HepG2 (cell line): ENCODE results near the gene SSC5D. TPM values are rescaled to one million over a fixed set of nuclear protein-coding genes. Genes with fewer than 3 reads are reported as not detected.
A peak's percentile ranks its signal among the peaks of the same experiment; 100 is the strongest.

Source experiments
- AFF4 ChIP-seq: sonication (generic); formaldehyde crosslinking; IDR thresholded peaks from 2 replicates; pipeline ENCODE4 v1.4.0; 2020; ENCODE audit warnings: missing genetic modification reagents
- ELF3 ChIP-seq: IDR thresholded peaks from 2 replicates; pipeline ENCODE4 v1.6.1; 2016; ENCODE audit warnings: missing genetic modification reagents, missing compliant biosample characterization
- MAFF ChIP-seq: IDR thresholded peaks from 2 replicates; pipeline ENCODE4 v1.6.1; 2011; ENCODE audit warnings: low read depth, low read length, improper control_type of control experiment
- MEIS1 ChIP-seq: sonication (generic); formaldehyde crosslinking; IDR thresholded peaks from 2 replicates; pipeline ENCODE4 v1.9.0; 2021; ENCODE audit warnings: mild to moderate bottlenecking, missing genetic modification reagents, moderate library complexity, borderline replicate concordance
- NFE2 ChIP-seq: sonication (generic); formaldehyde crosslinking; IDR thresholded peaks from 2 replicates; pipeline ENCODE4 v1.4.0; 2020; ENCODE audit warnings: missing genetic modification reagents
- POGK ChIP-seq: sonication (generic); formaldehyde crosslinking; conservative IDR thresholded peaks from 2 replicates; pipeline ENCODE4 v1.8.0; 2022; ENCODE audit warnings: mild to moderate bottlenecking, moderate library complexity, missing genetic modification reagents
- RBAK ChIP-seq: sonication (generic); formaldehyde crosslinking; IDR thresholded peaks from 2 replicates; pipeline ENCODE4 v1.5.1; 2020; ENCODE audit warnings: mild to moderate bottlenecking, missing genetic modification reagents
- SIN3B ChIP-seq: fragments of 150-350 bp; IDR thresholded peaks from 2 replicates; pipeline ENCODE4 v1.6.1; 2014; ENCODE audit warnings: low read length
- SRSF4 ChIP-seq: fragments of 200-400 bp; formaldehyde crosslinking; IDR thresholded peaks from one replicate; pipeline ENCODE4 v1.6.1; 2018; ENCODE audit warnings: mild to moderate bottlenecking, low read depth, low read length, moderate library complexity; ENCODE audit not compliant: poor library complexity, severe bottlenecking
- ZNF207 ChIP-seq: fragments of 450-650 bp; IDR thresholded peaks from 2 replicates; pipeline ENCODE4 v1.6.1; 2016; ENCODE audit warnings: antibody characterized with exemption, borderline replicate concordance
- ZNF296 ChIP-seq: sonication (generic); formaldehyde crosslinking; conservative IDR thresholded peaks from 2 replicates; pipeline ENCODE4 v1.5.0; 2020; ENCODE audit warnings: mild to moderate bottlenecking, missing genetic modification reagents
- ZNF513 ChIP-seq: sonication (generic); formaldehyde crosslinking; conservative IDR thresholded peaks from 2 replicates; pipeline ENCODE4 v1.5.0; 2020; ENCODE audit warnings: missing genetic modification reagents
- ZNF552 ChIP-seq: sonication (generic); formaldehyde crosslinking; IDR thresholded peaks from 2 replicates; pipeline ENCODE4 v1.9.0; 2022; ENCODE audit warnings: missing genetic modification reagents, mild to moderate bottlenecking, borderline replicate concordance
- ZNF605 ChIP-seq: sonication (generic); formaldehyde crosslinking; IDR thresholded peaks from 2 replicates; pipeline ENCODE4 v1.8.0; 2022; ENCODE audit warnings: mild to moderate bottlenecking, missing genetic modification reagents
- ZNF841 ChIP-seq: sonication (generic); formaldehyde crosslinking; IDR thresholded peaks from 2 replicates; pipeline ENCODE4 v1.8.1; 2023; ENCODE audit warnings: missing genetic modification reagents, borderline replicate concordance
- ZSCAN30 ChIP-seq: sonication (generic); formaldehyde crosslinking; IDR thresholded peaks from 2 replicates; pipeline ENCODE4 v1.5.0; 2020; ENCODE audit warnings: mild to moderate bottlenecking, missing genetic modification reagents
- ZSCAN5A ChIP-seq: sonication (generic); formaldehyde crosslinking; IDR thresholded peaks from 2 replicates; pipeline ENCODE4 v1.8.0; 2022; ENCODE audit warnings: mild to moderate bottlenecking, missing genetic modification reagents, borderline replicate concordance
- polyA plus RNA-seq, 8 experiments: library from polyadenylated mRNA; depleted of rRNA in 3 of 8; stranded (reverse) in 7 of 8; unstranded in 1 of 8; fragments of >200 nt; fragmentation: Illumina TruSeq in 4 of 8; extraction: Trizol in 4 of 8; gene quantifications; 2 replicates each; pipeline versions ENCODE4 v1.2.1 to v1.2.3, GENCODE V29; 2011 to 2016; ENCODE audit warnings: low read depth in 4 of 8, missing spikeins in 1 of 8, mixed read lengths in 1 of 8; ENCODE audit not compliant: insufficient read depth in 1 of 8
- total RNA-seq, 5 experiments: library from RNA; depleted of rRNA; stranded (reverse); fragments of >200 nt; fragmentation: Illumina TruSeq; extraction: Trizol; gene quantifications; 2 replicates each; pipeline ENCODE4 v1.2.3, GENCODE V29; 2016; ENCODE audit warnings: low read depth in 1 of 5

SSC5D gene
- total and polyA plus RNA-seq, 2 of the 13 experiments (the other 11 are each of a cell fraction or from before 2014, with no cell fraction given): not detected

- no peak for TF ChIP-seq POGK (CRISPR knock-in tag)
- TF ChIP-seq ZSCAN5A (CRISPR knock-in tag): no peak
- no peak for TF ChIP-seq ZNF207
- TF ChIP-seq AFF4 (CRISPR knock-in tag): no peak
- no peak for TF ChIP-seq ZSCAN30
- TF ChIP-seq ZNF841 (CRISPR knock-in tag): no peak
- TF ChIP-seq NFE2 (CRISPR knock-in tag): no peak
- TF ChIP-seq SRSF4: no peak
- no peak for TF ChIP-seq ZNF296 (CRISPR knock-in tag)
- TF ChIP-seq MAFF: no peak
- TF ChIP-seq SIN3B: no peak
- TF ChIP-seq ELF3 (CRISPR knock-in tag): no peak
- TF ChIP-seq ZNF513 (CRISPR knock-in tag): no peak
- no peak for TF ChIP-seq MEIS1 (CRISPR knock-in tag)
- 0 out of 2 replicates have a peak, but pooled peaks have one; percentile 28 for TF ChIP-seq ZNF605 (CRISPR knock-in tag)
- TF ChIP-seq ZNF552 (CRISPR knock-in tag): no peak
- TF ChIP-seq RBAK: no peak
Measured at GRCh38 chr19:55467236-55468053, 20.8 kb upstream of the SSC5D start (continued).
